Stimulated activated CD8-positive, alpha-beta memory T cell treated with anti-CD3 and anti-CD28 coated beads, Interleukin-7, amount 100 ng/mL, for 4 hours (primary cell): ENCODE results near the gene PRUNE2.
"Not testable (repeated sequence)": the region's sequence is repeated elsewhere in the genome, so short reads cannot be mapped to it uniquely, and the experiment has no call there.

Experiments
- DNase-seq, 2 donors: peaks; one replicate each; pipeline ENCODE4 v3.0.0-alpha.2; 2020; ENCODE audit warnings: low read depth in 2 of 2

Gene PRUNE2

DNA sequence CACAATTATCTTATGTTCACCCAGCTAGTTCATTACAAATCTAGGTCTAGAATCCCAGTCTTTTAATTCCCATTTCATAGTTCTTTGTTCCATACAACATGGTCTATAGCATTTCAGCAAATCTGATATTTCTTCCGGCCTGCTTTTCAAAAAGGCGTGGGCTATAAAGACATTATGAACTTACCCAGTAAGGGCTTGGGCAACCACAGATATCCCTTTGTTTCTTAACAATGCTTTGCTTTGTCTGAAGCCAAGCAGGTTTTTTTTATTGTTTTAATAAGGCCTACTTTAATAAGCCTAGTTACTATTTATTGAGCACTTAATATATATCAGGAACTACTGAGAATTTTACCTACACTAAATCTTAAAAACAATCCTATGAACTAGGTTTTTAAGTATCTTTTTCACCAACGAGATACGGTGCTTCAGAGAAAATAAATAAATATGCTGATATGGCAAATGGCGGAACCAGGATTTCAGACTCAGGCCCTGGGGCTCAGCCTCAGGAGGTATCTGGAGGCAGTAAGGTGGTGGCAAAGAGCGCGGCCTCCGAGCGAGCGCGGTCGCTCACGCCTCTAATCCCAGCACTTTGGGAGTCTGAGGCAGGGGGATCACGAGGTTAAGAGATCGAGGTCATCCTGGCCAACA is 112.0 kb downstream of the PRUNE2 start:
- no peak for DNase-seq

- no peak for DNase-seq
Measured at GRCh38 chr9:76789840-76790239, 116.1 kb downstream of the PRUNE2 start.

- DNase-seq, result no peak
Measured at GRCh38 chr9:76787677-76788076, 118.2 kb downstream of the PRUNE2 start.

- no peak for DNase-seq
Measured at GRCh38 chr9:76785501-76785900, 120.4 kb downstream of the PRUNE2 start.

- no peak for DNase-seq
Measured at GRCh38 chr9:76784881-76785280, 121.0 kb downstream of the PRUNE2 start.

GRCh38 chr9:76772686-76773445 is 133.0 kb downstream of the PRUNE2 start:
- no peak for DNase-seq

GRCh38 chr9:76766126-76766525 is 139.8 kb downstream of the PRUNE2 start:
- DNase-seq, result no peak

DNA sequence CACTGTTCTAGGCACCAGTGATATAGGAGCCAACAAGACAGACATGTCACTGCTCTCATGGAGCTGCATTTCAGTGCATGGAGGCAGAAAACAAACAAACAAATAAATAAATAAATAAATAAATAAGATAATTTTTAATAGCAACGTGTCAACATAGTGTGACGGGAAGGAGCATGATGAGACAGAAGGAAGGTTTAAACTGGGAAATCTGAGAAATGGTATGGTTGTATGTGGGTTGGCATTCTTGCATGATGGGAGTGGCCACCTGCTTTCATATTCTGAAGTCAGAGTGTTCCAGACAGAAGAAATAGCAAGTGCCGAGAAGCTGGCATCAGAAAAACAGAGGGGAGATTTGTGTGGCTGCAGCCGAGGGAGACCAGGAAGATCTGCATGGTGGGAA is 141.8 kb downstream of the PRUNE2 start, which contains the start of gene PCA3:
PCA3 (plus strand) TSS at position 301 of the 400 bp plus-strand sequence.
- DNase-seq, result no peak

GRCh38 chr9:76761448-76761847 is 144.5 kb downstream of the PRUNE2 start:
- no peak for DNase-seq

- no peak for DNase-seq
Measured at GRCh38 chr9:76759732-76760131, 146.2 kb downstream of the PRUNE2 start.

GRCh38 chr9:76758476-76758875 is 147.4 kb downstream of the PRUNE2 start:
- DNase-seq, result no peak

DNA sequence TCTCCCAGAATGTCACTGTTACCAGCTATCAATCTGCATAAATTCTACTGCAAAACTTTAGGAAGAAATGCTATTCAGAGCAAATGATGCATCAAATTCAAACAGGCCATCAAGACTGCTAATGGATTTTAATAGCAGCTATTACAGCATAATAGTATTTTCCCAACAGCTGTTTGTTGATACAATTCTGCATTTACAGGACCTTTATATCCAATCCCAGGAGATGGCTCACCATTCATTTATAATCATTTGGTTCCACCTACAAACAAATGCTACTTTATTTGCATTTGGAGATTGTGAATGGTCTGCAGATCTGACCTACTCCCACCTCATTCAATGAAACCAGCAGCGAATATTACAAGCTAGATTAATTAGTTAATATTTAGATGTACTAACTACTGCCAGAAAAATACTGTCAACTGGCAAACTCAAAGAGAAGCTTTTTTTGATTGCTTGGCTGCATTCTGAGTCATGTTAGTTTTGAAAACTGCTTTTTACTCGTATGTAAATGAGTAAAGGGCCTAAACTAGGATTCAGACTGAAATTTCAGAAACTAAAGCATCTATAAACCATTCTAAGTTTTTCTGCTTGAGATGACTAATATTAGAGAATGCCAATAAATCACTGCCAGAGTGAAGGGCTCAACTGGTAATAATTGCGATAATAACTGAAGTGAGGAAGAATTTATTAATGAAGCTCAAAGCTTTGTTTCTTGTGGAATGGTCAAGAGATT is 148.8 kb downstream of the PRUNE2 start:
- no peak for DNase-seq

GRCh38 chr9:76756268-76756640 is 149.7 kb downstream of the PRUNE2 start:
- no peak for DNase-seq

- DNase-seq, result no peak
Measured at GRCh38 chr9:76751001-76751400, 154.9 kb downstream of the PRUNE2 start.

DNA sequence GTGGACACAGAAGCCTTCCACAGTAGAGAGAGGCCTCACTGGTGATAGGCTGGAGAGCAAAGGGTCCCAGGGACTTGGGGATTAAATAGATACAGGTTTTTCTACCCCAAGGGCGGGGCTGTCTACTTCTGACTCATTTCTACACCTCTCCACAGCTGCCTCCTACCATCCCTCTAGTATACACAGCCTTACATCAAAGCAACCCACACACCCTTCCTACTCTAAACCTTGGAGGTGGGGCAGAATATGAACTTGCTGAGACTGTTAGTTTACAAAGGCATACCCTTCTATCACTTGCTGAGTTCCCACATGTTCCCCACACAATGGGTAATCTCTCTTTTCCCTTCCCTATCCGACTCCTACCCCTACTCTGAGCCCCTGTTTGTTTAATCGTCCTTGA is 161.6 kb downstream of the PRUNE2 start:
- no peak for DNase-seq

DNA sequence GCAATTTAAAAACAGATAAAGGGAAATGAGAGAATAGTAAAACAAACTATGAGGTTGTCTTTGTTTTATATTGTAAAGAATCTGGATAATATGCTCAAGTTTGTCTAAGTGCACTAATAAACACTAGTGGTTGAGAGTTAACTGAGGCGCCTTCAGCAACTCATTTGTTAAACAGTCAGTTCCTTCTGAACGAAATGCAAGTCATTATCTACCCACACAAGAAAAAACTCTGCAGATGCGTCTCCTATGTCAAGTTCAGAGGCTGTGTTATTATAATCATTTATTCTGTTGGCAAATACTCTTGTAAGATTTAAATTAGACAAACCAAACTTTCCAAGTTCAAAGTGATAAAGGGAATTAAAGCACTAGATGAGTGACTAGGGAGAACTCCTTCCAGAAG is 162.0 kb downstream of the PRUNE2 start:
- DNase-seq, result no peak

DNA sequence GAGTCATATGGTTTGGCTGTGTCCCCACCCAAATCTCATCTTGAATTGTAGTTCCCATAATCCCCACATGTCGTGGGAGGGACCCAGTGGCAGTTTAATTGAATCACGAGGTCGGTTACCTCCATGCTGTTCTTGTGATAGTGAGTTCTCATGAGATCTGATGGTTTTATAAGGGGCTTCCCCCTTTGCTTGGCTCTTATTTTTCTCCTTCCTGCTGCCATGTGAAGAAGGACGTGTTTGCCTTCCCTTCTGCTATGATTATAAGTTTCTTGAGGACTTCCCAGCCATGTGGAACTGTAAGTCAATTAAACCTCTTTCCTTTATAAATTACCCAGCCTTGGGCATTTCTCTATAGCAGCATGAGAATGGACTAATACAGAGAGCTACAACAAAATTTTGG is 163.0 kb downstream of the PRUNE2 start:
- DNase-seq, result not testable (repeated sequence)

- DNase-seq, result no peak
Measured at GRCh38 chr9:76741524-76741923, 164.4 kb downstream of the PRUNE2 start.

GRCh38 chr9:76738402-76738801 is 167.5 kb downstream of the PRUNE2 start:
- DNase-seq, result no peak

DNA sequence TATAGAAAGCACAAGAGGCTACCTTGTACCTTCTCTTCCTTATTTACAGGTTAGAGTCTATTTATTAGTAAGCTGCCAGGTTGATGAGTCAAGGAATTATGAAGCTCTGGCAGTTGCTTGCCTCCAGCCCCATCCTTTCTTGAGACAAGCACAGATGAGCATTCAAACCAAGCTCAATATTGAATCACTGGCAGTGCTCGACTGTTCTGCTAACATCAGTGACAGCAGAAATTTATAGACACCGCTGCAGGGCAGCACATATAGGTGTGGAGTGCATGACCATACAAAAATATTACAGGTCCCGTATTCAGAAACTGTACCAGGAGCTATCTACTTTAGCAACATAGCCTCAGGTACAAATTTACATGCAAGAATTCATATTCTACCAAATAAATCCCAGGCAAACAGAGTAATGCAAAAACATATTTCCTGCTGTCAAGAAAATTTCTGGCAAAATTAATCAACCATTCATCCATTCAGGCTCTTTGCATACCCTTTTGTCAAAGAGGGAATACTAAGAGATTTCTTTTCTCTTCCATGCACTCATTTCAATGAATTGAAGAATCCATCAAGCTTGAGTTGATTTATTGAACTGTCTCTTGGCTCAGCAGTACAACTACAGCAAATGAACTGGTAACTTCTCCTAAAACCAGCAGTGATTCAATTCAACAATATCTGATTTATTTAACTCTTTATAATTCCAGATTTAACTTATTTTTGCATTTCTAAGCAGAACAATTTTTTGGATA is 168.6 kb downstream of the PRUNE2 start:
- no peak for DNase-seq

DNA sequence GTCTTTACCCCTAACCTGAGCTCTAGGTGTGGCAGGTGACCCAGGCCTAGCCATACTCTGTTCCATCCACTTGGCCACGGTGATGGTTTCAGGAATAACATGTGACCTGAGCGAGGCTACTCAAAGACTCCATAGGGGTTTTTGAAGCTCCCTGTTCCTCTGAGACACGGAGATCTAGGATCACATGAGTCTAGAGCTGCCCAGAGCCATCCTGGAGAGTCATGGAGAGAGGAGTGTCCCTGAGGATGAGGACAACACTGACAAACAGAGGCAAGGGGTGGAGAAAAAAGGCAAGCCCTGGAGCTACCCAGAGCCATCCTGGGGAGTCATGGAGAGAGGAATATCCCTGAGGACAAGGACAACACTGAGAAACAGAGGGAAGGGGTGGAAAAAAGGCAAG is 171.2 kb downstream of the PRUNE2 start:
- no peak for DNase-seq

DNA sequence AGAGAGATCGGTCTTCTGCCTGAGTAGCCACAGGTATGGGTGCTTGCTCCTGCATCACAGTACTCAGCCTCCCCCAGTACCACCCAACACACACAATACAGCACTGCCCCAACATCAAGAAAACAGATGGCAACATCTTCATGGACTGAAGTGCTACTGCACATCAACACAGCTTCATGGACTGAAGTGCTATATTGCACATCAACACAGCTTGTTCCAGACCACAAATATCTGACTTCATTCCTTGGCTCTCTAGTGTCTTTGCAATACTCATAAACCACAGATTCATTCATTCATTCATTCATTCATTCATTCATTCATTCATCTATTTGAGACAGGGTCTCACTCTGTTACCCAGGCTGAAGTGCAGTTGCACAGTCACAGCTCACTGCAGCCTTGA is 172.8 kb downstream of the PRUNE2 start:
- no peak for DNase-seq
